Osteoblast (primary cell): Measurements from ENCODE around the gene GSE1. TPM values are rescaled to one million over a fixed set of nuclear protein-coding genes. Genes with fewer than 3 reads are reported as not detected.

Experiments used
- DNase-seq: peaks from one replicate; pipeline ENCODE4 v3.0.0; 2011; ENCODE audit warnings: low spot score, mixed read lengths; ENCODE audit not compliant: insufficient read length; ENCODE audit errors: missing footprints
- H2AFZ ChIP-seq: 2 replicates; pipeline ENCODE4 v1.6.0; 2011; ENCODE audit warnings: mild to moderate bottlenecking, low read length
- H3K27ac ChIP-seq: 2 replicates; pipeline ENCODE4 v1.5.1; 2011; ENCODE audit warnings: mild to moderate bottlenecking, low read depth, low read length, moderate library complexity
- H3K27me3 ChIP-seq: 2 replicates; pipeline ENCODE4 v1.6.0; 2012; ENCODE audit warnings: mild to moderate bottlenecking, control low read depth, inconsistent platforms, low read length, moderate library complexity; ENCODE audit not compliant: insufficient read depth
- H3K36me3 ChIP-seq: 2 replicates; pipeline ENCODE4 v1.5.1; 2011; ENCODE audit warnings: mild to moderate bottlenecking, low read length, control low read depth, moderate library complexity; ENCODE audit not compliant: insufficient read depth
- H3K4me1 ChIP-seq: 2 replicates; pipeline ENCODE4 v1.5.1; 2011; ENCODE audit warnings: mild to moderate bottlenecking, low read length, control low read depth, moderate library complexity; ENCODE audit not compliant: insufficient read depth
- H3K4me2 ChIP-seq: 2 replicates; pipeline ENCODE4 v1.6.0; 2011; ENCODE audit warnings: mild to moderate bottlenecking, low read length; ENCODE audit not compliant: insufficient read depth
- H3K4me3 ChIP-seq: fragments of 200-600 bp; sonication (generic); 3 replicates; pipeline ENCODE4 v1.5.1; 2012; ENCODE audit warnings: mild to moderate bottlenecking, low read length, inconsistent platforms; ENCODE audit not compliant: insufficient read depth
- H3K79me2 ChIP-seq: 2 replicates; pipeline ENCODE4 v1.6.0; 2012; ENCODE audit warnings: mild to moderate bottlenecking, low read length, control low read depth, inconsistent platforms; ENCODE audit not compliant: insufficient read depth
- H3K9me3 ChIP-seq: 2 replicates; pipeline ENCODE4 v1.5.1; 2011; ENCODE audit warnings: low read depth, low read length, control low read depth
- H4K20me1 ChIP-seq: 2 replicates; pipeline ENCODE4 v1.6.0; 2012; ENCODE audit warnings: mild to moderate bottlenecking, low read length, control low read depth; ENCODE audit not compliant: insufficient read depth
- CTCF ChIP-seq: IDR thresholded peaks from 2 replicates; pipeline ENCODE4 v1.5.1; 2011; ENCODE audit warnings: mild to moderate bottlenecking, low read depth, low read length, moderate library complexity; ENCODE audit errors: extremely low read depth
- total RNA-seq: library from RNA; depleted of rRNA; stranded (reverse); fragments of >200 nt; gene quantifications from 2 replicates; pipeline ENCODE4 v1.2.3, GENCODE V29; 2012

GSE1 gene
- total RNA-seq, 1 donor, result 49.6 TPM

GRCh38 chr16:85648805-85649204 is 35.7 kb downstream of the GSE1 start:
- Histone ChIP-seq H3K4me3 (no peak overlapping the region), H3K79me2 (peaks cover 32% of the 10 kb centered on the region), H3K4me2 (no peak overlapping the region), H3K27me3 (no peaks in the 10 kb centered on the region), H3K9me3 (no peaks in the 10 kb centered on the region), H3K27ac (no peak overlapping the region), H4K20me1 (peaks cover 60% of the 10 kb centered on the region), H3K36me3 (no peaks in the 10 kb centered on the region), H3K4me1 (peaks cover 4% of the 10 kb centered on the region), H2AFZ (no peak overlapping the region)
- TF ChIP-seq CTCF, result no peak
- no peak for DNase-seq

- H2AFZ ChIP-seq, result no peak overlapping the region
These were observed 36.5 kb downstream of the GSE1 start for GRCh38 chr16:85649411-85650134.

GRCh38 chr16:85650135-85650843 is 37.2 kb downstream of the GSE1 start:
- Histone ChIP-seq H3K4me2 (no peak overlapping the region), H2AFZ (no peak overlapping the region), H3K4me1 (peaks cover 4% of the 10 kb centered on the region), H3K36me3 (peaks cover 10% of the 10 kb centered on the region), H3K27ac (no peak overlapping the region), H3K27me3 (no peaks in the 10 kb centered on the region), H3K79me2 (peaks cover 22% of the 10 kb centered on the region), H3K4me3 (no peak overlapping the region), H3K9me3 (no peaks in the 10 kb centered on the region), H4K20me1 (peaks cover 60% of the 10 kb centered on the region)
- TF ChIP-seq CTCF, result no peak
- DNase-seq, result no peak

More at GRCh38 chr16:85649411-85650134, 36.5 kb downstream of the GSE1 start:
- Histone ChIP-seq H3K27me3 (no peaks in the 10 kb centered on the region), H3K4me1 (peaks cover 4% of the 10 kb centered on the region), H3K4me2 (no peak overlapping the region), H3K79me2 (peaks cover 28% of the 10 kb centered on the region), H3K4me3 (no peak overlapping the region), H3K36me3 (peaks cover 4% of the 10 kb centered on the region), H4K20me1 (peaks cover 62% of the 10 kb centered on the region), H3K27ac (no peak overlapping the region), H3K9me3 (no peaks in the 10 kb centered on the region)
- DNase-seq, result no peak
- no peak for TF ChIP-seq CTCF
